NCI-H446 (cell line): ENCODE data around the gene KLK1.

Experiments used
- DNase-seq, 2 experiments: peaks; one replicate each; lab custom pipeline; 2025; lab: John Stamatoyannopoulos, UW

The KLK1 gene

DNA sequence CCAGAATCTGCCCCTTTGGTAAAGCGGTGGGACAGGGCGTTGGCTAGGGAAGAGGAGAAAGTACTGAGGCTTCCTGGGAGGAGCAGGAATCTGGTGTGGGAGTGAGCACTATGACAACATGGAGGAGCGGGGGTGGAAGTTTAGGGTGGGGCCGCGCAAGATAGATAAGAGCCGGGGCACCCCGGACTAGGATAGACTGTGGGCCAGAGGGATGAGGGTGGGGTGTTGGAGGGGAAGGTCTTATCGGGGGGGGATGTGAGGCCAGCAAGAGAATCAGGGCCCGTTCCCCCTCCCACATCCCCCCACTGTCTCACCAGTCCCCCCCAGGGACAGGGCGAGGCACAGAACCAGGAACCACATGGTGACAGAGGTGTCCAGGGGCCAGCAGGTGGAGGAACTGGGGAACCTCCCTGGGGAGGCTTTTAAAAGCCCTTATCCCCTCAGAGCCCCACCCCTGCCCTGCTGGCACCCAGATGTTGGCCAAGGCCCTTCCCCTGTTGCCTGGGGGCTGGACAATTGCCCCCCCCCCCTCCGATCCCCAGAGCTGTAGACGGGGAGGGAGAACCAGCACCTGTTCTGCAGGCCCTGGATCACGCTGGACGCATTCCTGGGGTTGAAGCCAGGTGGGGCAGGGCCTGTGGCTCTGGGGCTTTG, at the start of gene KLK1:
TSS of gene KLK1 (minus strand) at position 399 of the 654 bp plus-strand sequence. CDS start at position 360, 39 bp downstream.
- DNase-seq: no peak

DNA sequence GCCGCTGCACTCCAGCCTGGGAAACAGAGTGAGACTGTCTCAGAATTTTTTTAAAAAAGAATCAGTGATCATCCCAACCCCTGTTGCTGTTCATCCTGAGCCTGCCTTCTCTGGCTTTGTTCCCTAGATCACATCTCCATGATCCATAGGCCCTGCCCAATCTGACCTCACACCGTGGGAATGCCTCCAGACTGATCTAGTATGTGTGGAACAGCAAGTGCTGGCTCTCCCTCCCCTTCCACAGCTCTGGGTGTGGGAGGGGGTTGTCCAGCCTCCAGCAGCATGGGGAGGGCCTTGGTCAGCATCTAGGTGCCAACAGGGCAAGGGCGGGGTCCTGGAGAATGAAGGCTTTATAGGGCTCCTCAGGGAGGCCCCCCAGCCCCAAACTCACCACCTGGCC, 49.5 kb upstream of the KLK1 start, which contains the start of gene KLK2:
TSS of gene KLK2 (plus strand) at position 384 of the 400 bp plus-strand sequence. CDS start 35 bp downstream, outside the sequence.
- DNase-seq: no peak

DNA sequence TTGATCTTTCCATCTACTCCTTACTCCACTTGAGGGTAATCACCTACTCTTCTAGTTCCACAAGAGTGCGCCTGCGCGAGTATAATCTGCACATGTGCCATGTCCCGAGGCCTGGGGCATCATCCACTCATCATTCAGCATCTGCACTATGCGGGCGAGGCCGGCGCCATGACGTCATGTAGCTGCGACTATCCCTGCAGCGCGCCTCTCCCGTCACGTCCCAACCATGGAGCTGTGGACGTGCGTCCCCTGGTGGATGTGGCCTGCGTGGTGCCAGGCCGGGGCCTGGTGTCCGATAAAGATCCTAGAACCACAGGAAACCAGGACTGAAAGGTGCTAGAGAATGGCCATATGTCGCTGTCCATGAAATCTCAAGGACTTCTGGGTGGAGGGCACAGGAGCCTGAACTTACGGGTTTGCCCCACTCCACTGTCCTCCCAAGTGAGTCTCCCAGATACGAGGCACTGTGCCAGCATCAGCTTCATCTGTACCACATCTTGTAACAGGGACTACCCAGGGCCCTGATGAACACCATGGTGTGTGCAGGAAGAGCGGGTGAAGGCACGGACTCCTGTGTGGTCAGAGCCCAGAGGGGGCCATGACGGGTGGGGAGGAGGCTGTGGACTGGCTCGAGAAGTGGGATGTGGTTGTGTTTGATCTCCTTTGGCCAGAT, 47.0 kb upstream of the KLK1 start:
- DNase-seq: peak in 1 of 2 experiments; percentile 74

DNA sequence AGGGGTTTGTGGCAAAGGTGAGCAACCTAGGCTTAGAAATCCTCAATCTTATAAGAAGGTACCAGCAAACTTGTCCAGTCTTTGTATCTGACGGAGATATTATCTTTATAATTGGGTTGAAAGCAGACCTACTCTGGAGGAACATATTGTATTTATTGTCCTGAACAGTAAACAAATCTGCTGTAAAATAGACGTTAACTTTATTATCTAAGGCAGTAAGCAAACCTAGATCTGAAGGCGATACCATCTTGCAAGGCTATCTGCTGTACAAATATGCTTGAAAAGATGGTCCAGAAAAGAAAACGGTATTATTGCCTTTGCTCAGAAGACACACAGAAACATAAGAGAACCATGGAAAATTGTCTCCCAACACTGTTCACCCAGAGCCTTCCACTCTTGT, 45.9 kb upstream of the KLK1 start:
- no peak for DNase-seq

DNA sequence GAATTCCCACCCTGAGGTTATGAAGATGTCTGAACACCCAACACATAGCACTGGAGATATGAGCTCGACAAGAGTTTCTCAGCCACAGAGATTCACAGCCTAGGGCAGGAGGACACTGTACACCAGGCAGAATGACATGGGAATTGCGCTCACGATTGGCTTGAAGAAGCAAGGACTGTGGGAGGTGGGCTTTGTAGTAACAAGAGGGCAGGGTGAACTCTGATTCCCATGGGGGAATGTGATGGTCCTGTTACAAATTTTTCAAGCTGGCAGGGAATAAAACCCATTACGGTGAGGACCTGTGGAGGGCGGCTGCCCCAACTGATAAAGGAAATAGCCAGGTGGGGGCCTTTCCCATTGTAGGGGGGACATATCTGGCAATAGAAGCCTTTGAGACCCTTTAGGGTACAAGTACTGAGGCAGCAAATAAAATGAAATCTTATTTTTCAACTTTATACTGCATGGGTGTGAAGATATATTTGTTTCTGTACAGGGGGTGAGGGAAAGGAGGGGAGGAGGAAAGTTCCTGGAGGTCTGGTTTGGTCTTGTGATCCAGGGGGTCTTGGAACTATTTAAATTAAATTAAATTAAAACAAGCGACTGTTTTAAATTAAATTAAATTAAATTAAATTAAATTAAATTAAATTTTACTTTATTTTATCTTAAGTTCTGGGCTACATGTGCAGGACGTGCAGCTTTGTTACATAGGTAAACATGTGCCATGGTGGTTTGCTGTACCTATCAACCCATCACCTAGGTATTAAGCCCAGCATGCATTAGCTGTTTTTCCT, 38.1 kb upstream of the KLK1 start:
- DNase-seq: no peak

DNA sequence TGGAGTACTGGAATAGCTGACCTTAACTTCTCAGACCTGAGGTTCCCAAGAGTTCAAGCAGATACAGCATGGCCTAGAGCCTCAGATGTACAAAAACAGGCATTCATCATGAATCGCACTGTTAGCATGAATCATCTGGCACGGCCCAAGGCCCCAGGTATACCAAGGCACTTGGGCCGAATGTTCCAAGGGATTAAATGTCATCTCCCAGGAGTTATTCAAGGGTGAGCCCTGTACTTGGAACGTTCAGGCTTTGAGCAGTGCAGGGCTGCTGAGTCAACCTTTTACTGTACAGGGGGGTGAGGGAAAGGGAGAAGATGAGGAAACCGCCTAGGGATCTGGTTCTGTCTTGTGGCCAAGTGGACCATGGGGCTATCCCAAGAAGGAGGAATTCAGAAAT, 37.4 kb upstream of the KLK1 start:
- DNase-seq: no peak

DNA sequence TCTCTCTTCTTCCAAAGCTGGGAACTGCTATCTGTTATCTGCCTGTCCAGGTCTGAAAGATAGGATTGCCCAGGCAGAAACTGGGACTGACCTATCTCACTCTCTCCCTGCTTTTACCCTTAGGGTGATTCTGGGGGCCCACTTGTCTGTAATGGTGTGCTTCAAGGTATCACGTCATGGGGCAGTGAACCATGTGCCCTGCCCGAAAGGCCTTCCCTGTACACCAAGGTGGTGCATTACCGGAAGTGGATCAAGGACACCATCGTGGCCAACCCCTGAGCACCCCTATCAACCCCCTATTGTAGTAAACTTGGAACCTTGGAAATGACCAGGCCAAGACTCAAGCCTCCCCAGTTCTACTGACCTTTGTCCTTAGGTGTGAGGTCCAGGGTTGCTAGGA, 36.3 kb upstream of the KLK1 start:
- no peak for DNase-seq

DNA sequence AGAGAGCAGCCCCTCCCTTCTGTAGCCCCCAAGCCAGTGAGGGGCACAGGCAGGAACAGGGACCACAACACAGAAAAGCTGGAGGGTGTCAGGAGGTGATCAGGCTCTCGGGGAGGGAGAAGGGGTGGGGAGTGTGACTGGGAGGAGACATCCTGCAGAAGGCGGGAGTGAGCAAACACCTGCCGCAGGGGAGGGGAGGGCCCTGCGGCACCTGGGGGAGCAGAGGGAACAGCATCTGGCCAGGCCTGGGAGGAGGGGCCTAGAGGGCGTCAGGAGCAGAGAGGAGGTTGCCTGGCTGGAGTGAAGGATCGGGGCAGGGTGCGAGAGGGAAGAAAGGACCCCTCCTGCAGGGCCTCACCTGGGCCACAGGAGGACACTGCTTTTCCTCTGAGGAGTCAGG, 35.3 kb upstream of the KLK1 start:
- DNase-seq: no peak

DNA sequence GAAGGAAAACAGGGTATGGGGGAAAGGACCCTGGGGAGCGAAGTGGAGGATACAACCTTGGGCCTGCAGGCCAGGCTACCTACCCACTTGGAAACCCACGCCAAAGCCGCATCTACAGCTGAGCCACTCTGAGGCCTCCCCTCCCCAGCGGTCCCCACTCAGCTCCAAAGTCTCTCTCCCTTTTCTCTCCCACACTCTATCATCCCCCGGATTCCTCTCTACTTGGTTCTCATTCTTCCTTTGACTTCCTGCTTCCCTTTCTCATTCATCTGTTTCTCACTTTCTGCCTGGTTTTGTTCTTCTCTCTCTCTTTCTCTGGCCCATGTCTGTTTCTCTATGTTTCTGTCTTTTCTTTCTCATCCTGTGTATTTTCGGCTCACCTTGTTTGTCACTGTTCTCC, 33.8 kb upstream of the KLK1 start:
- DNase-seq: no peak

DNA sequence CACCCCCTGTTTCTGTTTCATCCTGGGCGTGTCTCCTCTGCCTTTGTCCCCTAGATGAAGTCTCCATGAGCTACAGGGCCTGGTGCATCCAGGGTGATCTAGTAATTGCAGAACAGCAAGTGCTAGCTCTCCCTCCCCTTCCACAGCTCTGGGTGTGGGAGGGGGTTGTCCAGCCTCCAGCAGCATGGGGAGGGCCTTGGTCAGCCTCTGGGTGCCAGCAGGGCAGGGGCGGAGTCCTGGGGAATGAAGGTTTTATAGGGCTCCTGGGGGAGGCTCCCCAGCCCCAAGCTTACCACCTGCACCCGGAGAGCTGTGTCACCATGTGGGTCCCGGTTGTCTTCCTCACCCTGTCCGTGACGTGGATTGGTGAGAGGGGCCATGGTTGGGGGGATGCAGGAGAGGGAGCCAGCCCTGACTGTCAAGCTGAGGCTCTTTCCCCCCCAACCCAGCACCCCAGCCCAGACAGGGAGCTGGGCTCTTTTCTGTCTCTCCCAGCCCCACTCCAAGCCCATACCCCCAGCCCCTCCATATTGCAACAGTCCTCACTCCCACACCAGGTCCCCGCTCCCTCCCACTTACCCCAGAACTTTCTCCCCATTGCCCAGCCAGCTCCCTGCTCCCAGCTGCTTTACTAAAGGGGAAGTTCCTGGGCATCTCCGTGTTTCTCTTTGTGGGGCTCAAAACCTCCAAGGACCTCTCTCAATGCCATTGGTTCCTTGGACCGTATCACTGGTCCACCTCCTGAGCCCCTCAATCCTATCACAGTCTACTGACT, 31.2 kb upstream of the KLK1 start, which contains the start of gene KLK3:
TSS of gene KLK3 (plus strand) at position 280 of the 775 bp plus-strand sequence. CDS start at position 321, 41 bp downstream.
- DNase-seq: no peak

DNA sequence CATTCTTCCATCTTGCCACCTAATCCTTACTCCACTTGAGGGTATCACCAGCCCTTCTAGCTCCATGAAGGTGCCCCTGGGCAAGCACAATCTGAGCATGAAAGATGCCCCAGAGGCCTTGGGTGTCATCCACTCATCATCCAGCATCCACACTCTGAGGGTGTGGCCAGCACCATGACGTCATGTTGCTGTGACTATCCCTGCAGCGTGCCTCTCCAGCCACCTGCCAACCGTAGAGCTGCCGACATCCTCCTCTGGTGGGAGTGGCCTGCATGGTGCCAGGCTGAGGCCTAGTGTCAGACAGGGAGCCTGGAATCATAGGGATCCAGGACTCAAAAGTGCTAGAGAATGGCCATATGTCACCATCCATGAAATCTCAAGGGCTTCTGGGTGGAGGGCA, 28.0 kb upstream of the KLK1 start:
- no peak for DNase-seq

DNA sequence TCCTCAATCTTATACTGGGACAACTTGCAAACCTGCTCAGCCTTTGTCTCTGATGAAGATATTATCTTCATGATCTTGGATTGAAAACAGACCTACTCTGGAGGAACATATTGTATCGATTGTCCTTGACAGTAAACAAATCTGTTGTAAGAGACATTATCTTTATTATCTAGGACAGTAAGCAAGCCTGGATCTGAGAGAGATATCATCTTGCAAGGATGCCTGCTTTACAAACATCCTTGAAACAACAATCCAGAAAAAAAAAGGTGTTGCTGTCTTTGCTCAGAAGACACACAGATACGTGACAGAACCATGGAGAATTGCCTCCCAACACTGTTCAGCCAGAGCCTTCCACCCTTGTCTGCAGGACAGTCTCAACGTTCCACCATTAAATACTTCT, 27.2 kb upstream of the KLK1 start:
- DNase-seq: no peak

DNA sequence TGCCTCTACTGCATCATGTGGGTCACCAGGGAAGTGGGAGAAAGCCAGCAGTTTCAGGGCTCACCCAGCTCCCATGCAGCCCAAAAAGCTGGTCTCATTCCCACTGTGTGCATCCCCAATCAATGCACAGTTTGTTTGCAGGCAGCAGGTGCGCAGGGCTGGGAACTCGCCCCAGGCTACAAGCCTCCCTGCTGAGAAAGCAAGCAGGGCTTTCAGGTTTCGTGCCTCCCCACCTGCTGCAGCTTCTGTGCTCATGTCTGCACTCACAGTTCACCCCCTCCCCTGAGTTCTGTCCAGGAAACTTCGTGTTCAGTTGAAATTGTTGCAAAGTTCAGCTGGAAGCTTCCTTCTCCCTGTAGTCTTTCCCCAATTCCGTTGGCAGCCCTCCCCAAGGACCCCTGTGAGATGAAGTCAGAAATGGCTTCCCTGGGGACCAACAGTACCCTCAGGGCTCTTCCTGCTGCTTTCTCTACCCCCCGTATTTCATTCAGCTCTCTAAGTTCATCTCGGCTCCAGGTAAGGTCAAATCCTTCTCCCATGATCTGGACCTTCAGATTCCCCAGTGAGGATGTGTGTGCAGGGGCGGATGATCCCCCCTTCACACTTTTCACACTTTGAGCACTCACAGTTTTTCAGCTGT, 20.8 kb upstream of the KLK1 start:
- no peak for DNase-seq

DNA sequence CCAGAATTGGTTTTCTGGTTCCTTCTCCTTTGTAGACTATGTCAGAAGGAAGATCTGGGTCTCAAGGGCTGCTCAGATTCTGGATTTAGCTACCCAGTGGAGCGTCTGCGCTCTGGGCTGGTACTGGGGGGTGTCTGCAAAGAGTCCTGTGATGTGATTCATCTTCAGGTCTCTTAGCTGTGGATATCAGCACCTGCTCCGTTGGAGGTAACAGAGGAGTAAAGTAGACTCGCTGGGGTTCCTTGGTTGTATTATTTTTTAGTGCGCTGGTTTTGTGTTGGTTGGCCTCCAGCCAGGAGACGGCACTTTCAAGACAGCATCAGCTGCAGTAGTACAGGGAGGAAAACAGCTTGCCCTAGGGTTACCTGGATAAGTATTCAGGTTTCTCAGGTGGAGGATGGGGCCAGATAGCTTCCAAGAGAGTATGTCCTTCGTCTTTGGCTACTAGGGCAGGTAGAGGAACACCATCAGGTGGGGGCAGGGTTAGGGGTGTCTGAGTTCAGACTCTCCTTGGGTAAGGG, 20.2 kb upstream of the KLK1 start:
- no peak for DNase-seq

DNA sequence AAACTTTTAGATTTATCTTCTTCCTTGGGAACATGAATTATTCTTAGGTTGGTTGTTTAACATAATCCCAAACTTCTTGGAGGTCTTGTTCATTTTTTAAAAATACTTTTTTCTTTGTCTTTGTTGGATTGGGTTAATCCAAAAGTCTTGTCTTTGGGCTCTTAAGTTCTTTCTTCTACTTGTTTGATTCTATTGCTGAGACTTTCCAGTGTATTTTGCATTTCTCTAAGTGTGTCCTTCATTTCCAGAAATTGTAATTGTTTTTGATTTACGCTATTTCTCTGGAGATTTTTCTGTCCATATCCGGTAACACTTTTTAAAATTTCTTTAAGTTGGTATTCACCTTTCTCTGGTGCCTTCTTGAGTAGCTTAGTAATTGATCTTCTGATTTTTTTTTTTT, 19.6 kb upstream of the KLK1 start:
- no peak for DNase-seq

DNA sequence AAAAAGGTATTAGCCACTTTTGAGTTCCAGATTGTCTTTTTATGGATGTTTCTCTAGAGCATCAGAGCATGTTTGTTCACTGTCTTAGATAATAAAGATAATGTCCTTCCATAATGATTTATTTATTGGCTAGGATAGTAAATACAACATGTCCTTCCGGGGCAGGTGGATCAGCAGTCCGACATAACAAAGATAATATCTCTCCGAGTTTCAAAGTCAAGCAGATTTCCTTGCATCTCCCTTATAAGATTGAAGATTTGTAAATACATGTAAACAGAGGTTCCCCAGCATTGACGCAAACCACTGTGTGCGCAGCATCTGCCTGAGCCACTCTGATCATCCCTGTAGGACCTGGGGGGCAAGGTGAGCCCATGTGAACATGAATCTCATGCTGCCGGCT, 18.5 kb upstream of the KLK1 start:
- no peak for DNase-seq

DNA sequence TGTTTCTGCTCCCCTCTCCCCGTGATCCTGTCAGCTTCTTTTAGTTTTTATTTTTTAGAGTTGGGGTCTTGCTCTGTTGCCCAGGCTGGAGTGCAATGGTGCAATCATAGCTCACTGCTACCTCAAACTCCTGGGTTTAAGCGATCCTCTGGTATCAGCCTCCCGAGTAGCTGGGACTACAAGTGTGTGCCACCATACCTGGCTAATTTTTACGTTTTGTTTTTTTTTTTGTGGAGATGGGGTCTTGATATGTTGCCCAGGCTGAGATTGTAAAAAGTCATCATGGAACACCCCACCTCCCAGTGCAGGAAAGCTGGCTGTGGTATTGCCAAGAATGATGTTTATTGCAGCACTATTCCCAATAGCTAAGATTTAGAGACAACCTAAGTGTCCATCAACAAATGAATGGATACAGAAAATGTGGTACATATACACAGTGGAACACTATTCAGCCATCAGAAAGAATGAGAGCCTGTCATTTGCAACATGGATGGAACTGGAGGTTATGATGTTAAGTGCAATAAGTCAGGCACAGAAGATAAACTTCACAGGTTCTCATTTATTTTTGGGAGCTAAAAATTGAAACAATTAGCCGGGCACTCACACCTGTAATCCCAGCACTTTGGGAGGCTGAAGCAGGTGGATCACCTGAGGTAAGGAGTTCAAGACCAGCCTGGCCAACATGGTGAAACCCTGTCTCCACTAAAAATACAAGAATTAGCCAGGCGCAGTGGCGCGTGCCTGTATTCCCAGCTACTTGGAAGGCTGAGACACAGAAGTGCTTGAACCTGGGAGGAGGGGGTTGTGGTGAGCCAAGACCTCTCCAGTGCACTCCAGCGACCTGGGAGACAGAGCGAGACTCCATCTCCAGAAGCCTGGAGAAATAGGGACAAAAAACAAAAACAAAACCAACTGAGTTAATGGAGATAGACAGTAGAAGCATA, 16.4 kb upstream of the KLK1 start:
- DNase-seq: no peak

DNA sequence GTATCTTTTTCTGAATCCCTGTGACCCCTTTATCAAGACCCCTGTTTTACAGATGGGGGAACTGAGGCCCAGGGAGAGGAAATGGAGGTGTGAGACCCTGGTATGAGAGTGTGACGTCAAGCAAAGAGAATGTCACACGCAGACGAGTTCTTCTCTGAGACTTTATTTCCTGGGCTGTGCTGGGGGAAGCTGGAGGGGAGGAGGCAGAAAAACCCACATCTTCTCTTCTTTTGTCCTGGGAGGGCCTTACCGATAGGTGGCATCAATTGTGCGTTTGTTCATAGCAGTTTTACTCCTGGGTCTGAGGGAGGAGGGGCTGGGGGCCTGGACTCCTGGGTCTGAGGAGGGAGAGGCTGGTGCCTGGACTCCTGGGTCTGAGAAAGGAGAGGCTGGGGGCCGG, 14.7 kb upstream of the KLK1 start:
- DNase-seq: no peak

DNA sequence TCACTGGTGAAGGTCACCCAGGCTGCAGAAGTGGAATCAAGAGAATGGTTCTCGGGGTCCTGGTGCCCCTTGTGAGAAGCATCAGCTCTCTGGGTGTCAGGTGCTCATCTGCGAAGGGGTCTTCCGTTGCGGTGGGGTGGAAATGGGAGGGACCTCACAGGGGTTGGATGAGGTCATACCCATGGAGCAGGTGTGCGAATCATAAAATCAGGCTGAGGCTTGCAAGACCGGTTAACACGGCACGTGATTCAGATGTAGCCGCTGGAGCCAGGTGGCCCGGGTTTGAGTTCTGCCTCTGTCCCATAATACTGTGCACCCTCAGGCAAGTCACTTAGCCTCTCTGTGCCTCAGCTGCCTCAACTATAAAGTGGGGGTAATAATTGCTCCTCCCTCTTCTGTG, 13.7 kb upstream of the KLK1 start:
- DNase-seq: no peak

DNA sequence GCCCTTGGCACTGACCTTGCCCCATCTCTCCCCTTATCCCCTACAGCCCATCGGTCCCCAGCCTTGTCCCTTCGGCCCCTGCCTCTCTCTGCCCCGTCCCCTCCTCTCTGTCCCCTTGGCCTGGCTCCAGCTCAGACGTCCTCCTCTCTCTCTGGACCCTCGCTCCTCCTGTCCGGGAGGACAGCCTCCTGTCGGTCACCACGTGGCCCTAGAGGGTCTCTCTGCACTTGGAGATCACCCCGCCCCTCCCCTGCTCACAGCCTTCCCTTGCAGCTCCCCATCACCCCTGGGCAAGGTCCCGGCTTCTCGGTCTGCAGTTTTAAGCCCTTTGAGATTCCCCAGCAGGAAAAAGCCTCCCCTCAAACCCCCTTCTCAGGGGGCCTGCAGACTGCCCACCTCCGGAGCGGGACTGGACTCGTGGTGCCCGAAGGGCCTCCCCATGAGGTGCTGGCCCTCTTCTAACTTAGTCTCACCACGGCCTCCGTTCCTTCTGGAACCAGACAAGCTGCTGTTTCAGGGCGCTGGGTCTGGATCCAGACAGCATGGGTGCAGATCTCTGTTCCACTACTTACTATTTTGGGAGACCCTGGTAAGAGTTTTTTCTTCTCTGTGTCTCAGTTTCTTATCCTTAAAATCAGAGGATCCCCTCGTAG, 13.1 kb upstream of the KLK1 start:
- no peak for DNase-seq
